Activated CD8-positive, alpha-beta memory T cell treated with anti-CD3 and anti-CD28 coated beads, Interleukin-2, amount 10 ng/mL, durations not matched to agents 7 days and 5 days (primary cell): ENCODE data around the gene SLC27A3. TPM values are rescaled to one million over a fixed set of nuclear protein-coding genes. Genes with fewer than 3 reads are reported as not detected.

ENCODE experiments used
- ATAC-seq: fragments of 150-1000 bp; cut with Tn5 transposase; one replicate; pipeline ENCODE4 v1.10.0; 2021; ENCODE audit warnings: moderate library complexity
- CTCF ChIA-PET: fragments of 350-600 bp; sonication (Branson Sonifier 250); formaldehyde crosslinking; loops from one replicate; lab custom pipeline; 2021; ENCODE audit warnings: antibody characterized with exemption; lab: Charles Lee
- DNase-seq: peaks from one replicate; pipeline ENCODE4 v3.0.0-alpha.2; 2020
- H3K27ac Mint-ChIP-seq: one replicate; pipeline ENCODE4 v1.8.0; 2021; ENCODE audit warnings: mild to moderate bottlenecking, mixed read lengths
- H3K27me3 Mint-ChIP-seq: one replicate; pipeline ENCODE4 v1.8.0; 2021; ENCODE audit warnings: mixed read lengths
- H3K36me3 Mint-ChIP-seq: one replicate; pipeline ENCODE4 v1.8.0; 2021; ENCODE audit warnings: mild to moderate bottlenecking, mixed read lengths
- H3K4me1 Mint-ChIP-seq: one replicate; pipeline ENCODE4 v1.8.0; 2021; ENCODE audit warnings: mixed read lengths
- H3K4me3 Mint-ChIP-seq: one replicate; pipeline ENCODE4 v1.8.0; 2021; ENCODE audit warnings: mild to moderate bottlenecking, moderate library complexity, mixed read lengths
- H3K9me3 Mint-ChIP-seq: one replicate; pipeline ENCODE4 v1.8.0; 2022; ENCODE audit warnings: low read depth, mixed read lengths
- total RNA-seq, 2 experiments: library from RNA; stranded (reverse); gene quantifications; one replicate each; pipeline ENCODE4 v1.2.3, GENCODE V29; 2021

Gene SLC27A3
- total RNA-seq, 2 experiments from 2014 or later, result 39.8 to 43.0 TPM

GRCh38 chr1:153827168-153827964 is 52.2 kb downstream of the SLC27A3 start:
- no peaks in the 10 kb centered on the region for H3K9me3 Mint-ChIP-seq
- H3K4me3 Mint-ChIP-seq, result no peak overlapping the region
- DNase-seq (no peak), ATAC-seq (no peak)
- peaks cover 2% of the 10 kb centered on the region for H3K4me1 Mint-ChIP-seq
- H3K27me3 Mint-ChIP-seq, result no peaks in the 10 kb centered on the region
- CTCF ChIA-PET, result interaction anchor here (1.2 to 2.0 kb wide), 3 partner anchors 92 to 159 kb away, joined by 3 to 6 read pairs (median 4); partner anchors contain the start of genes DENND4B and RAB13
- no peak overlapping the region for H3K27ac Mint-ChIP-seq
- peaks cover 15% of the 10 kb centered on the region for H3K36me3 Mint-ChIP-seq

Other genes with a start within 250 kb of the SLC27A3 start
- 100 to 1,000 TPM; 386 to 543 TPM for gene S100A6, start 239.4 kb upstream of the SLC27A3 start, total RNA-seq
- 1 to 10 TPM; 1.6 to 3.0 TPM for gene S100A5, start 234.5 kb upstream of the SLC27A3 start, total RNA-seq
- gene S100A4, start 229.6 kb upstream of the SLC27A3 start, total RNA-seq, result 100 to 1,000 TPM; 898 to 906 TPM
- gene S100A3, start 226.1 kb upstream of the SLC27A3 start, total RNA-seq, result not detected
- gene S100A2, start 209.6 kb upstream of the SLC27A3 start, total RNA-seq, result under 1 TPM; 0.50 to 0.96 TPM
- not detected for gene S100A16, start 162.3 kb upstream of the SLC27A3 start, total RNA-seq
- not detected for gene S100A14, start 159.1 kb upstream of the SLC27A3 start, total RNA-seq
- 1 to 10 TPM; 6.0 to 7.0 TPM for gene S100A13, start 147.9 kb upstream of the SLC27A3 start, total RNA-seq
- not detected for gene S100A1, start 147.0 kb upstream of the SLC27A3 start, total RNA-seq
- 10 to 100 TPM; 83.8 to 89.1 TPM for gene CHTOP, start 141.3 kb upstream of the SLC27A3 start, total RNA-seq
- gene SNAPIN, start 116.7 kb upstream of the SLC27A3 start, total RNA-seq, result 10 to 100 TPM; 30.7 to 34.2 TPM
- gene ILF2, start 104.4 kb upstream of the SLC27A3 start, total RNA-seq, result 100 to 1,000 TPM; 193 to 260 TPM
- gene NPR1, start 96.7 kb upstream of the SLC27A3 start, total RNA-seq, result under 1 TPM in 1 of 2 experiments, not detected in 1; 0.05 TPM
- gene INTS3, start 47.4 kb upstream of the SLC27A3 start, total RNA-seq, result 10 to 100 TPM; 50.2 to 51.5 TPM
- 10 to 100 TPM; 72.5 to 77.9 TPM for gene GATAD2B, start 147.6 kb downstream of the SLC27A3 start, total RNA-seq
- gene DENND4B, start 171.3 kb downstream of the SLC27A3 start, total RNA-seq, result 100 to 1,000 TPM; 147 to 173 TPM
- 10 to 100 TPM; 86.3 to 98.5 TPM for gene CRTC2, start 183.2 kb downstream of the SLC27A3 start, total RNA-seq
- 10 to 100 TPM; 38.1 to 48.0 TPM for gene SLC39A1, start 188.1 kb downstream of the SLC27A3 start, total RNA-seq
- 1 to 10 TPM; 6.3 to 8.5 TPM for gene CREB3L4, start 192.5 kb downstream of the SLC27A3 start, total RNA-seq
- gene JTB, start 202.3 kb downstream of the SLC27A3 start, total RNA-seq, result 100 to 1,000 TPM; 127 to 156 TPM
- gene RAB13, start 210.9 kb downstream of the SLC27A3 start, total RNA-seq, result 1 to 10 TPM; 4.2 to 6.3 TPM
- gene RPS27, start 215.4 kb downstream of the SLC27A3 start, total RNA-seq, result 1,000 to 10,000 TPM; 1,223 to 1,678 TPM